Coronary artery (tissue), 2 donors: Measurements from ENCODE around the gene IFT57.

Experiments used
- DNase-seq: peaks from one replicate; pipeline ENCODE4 v3.0.0-alpha.2; 2017; ENCODE audit warnings: low spot score
- H3K27ac ChIP-seq, 2 donors: fragments of 200-600 bp; sonication (generic); one replicate each; pipeline ENCODE4 v1.5.1; 2016 to 2019
- H3K4me3 ChIP-seq: fragments of 200-600 bp; sonication (generic); 2 replicates; pipeline ENCODE4 v1.5.1; 2016; ENCODE audit warnings: mild to moderate bottlenecking, moderate library complexity
- TF ChIP-seq, protein P1 (sequence below): fragments of 200-600 bp; sonication (generic); IDR thresholded peaks from one replicate; pipeline ENCODE4 v1.5.1; 2019; ENCODE audit warnings: antibody characterized with exemption

The IFT57 gene

DNA sequence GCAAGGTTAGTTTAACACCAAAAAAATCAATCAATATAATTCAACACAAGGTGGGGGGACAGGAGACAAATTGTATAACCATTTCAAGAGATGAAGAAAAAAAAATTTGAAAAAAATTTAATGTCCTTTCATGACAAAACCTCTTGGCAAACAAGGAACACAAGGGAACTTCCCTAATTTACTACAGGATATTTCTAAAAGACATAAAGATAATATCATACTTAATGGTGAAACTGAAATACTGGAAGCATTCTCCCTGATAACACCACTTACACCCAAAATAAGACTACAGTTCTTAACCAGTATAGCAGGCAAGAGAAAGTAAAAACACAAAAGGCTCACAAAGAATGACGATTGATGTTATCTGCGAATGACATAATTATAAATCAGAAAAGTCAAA, 44.7 kb downstream of the IFT57 start:
- no peak for DNase-seq
- Histone ChIP-seq H3K4me3 (no peak overlapping the region), H3K27ac (no peak overlapping the region)
- TF ChIP-seq, protein P1, sequence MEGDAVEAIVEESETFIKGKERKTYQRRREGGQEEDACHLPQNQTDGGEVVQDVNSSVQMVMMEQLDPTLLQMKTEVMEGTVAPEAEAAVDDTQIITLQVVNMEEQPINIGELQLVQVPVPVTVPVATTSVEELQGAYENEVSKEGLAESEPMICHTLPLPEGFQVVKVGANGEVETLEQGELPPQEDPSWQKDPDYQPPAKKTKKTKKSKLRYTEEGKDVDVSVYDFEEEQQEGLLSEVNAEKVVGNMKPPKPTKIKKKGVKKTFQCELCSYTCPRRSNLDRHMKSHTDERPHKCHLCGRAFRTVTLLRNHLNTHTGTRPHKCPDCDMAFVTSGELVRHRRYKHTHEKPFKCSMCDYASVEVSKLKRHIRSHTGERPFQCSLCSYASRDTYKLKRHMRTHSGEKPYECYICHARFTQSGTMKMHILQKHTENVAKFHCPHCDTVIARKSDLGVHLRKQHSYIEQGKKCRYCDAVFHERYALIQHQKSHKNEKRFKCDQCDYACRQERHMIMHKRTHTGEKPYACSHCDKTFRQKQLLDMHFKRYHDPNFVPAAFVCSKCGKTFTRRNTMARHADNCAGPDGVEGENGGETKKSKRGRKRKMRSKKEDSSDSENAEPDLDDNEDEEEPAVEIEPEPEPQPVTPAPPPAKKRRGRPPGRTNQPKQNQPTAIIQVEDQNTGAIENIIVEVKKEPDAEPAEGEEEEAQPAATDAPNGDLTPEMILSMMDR, result no peak

DNA sequence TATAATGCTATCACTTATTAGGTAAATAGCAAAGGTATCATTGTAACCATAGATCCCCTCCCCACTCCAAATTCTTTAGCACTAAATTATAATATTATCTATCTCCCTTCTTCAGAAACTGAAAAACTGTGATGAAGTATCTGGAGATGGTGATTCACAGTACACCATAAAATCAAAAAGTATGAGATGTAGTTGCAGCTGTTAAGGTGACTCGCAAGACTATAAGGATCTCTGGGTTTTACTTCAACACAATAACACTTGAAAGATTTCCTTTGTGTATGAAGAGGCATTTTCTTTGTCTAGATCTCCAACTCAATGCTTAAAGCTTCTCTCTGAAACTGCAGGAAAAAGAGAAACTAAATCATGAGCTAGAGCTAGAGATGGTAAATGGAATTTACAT, 46.9 kb downstream of the IFT57 start:
- no peak for DNase-seq
- Histone ChIP-seq H3K27ac (no peak overlapping the region), H3K4me3 (no peak overlapping the region)
- TF ChIP-seq, protein P1, result no peak

DNA sequence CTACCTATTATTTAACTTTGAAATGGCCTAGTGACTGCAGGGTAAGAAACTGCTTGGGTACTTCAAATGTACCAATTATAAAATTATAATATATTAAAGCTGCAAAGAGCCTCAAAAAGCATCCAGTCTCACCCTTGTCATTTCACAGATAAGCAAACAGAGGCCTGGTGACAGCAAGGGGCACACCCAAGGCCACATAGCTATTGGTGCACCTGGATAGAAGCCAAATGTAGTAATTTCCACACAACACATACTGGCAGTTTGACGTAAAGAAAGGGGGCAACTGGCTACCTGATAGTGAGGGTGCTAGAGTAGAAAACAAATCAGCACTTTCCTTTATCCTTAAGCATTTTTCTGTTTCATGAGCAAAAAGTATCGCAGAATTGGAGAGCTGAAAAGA, 51.1 kb downstream of the IFT57 start:
- TF ChIP-seq, protein P1, result no peak
- no peak overlapping the region for H3K4me3 ChIP-seq

DNA sequence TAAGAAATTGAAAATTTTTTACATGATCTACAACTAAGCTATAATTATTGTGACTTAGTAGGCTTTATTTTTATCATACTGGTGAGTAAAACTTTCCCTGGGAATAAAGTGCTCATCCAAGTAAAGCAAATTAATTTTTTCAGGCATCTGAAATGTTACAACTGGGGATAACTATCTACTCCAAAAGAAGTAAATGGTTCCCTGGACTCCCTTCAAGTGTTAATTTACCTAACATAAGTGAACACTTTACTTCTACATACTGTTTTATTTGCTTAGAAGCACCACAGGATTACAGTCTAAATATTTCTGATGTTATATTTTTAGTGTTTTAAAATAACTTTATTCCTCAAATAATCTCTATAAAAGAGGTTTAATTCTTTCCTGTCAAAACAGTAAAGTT, 57.8 kb downstream of the IFT57 start:
- DNase-seq, result no peak
- Histone ChIP-seq H3K4me3 (no peak overlapping the region), H3K27ac (no peak overlapping the region)
- TF ChIP-seq, protein P1, result no peak

More for the DNA sequence above, 51.1 kb downstream of the IFT57 start:
- no peak for DNase-seq
- no peak overlapping the region for H3K27ac ChIP-seq

DNA sequence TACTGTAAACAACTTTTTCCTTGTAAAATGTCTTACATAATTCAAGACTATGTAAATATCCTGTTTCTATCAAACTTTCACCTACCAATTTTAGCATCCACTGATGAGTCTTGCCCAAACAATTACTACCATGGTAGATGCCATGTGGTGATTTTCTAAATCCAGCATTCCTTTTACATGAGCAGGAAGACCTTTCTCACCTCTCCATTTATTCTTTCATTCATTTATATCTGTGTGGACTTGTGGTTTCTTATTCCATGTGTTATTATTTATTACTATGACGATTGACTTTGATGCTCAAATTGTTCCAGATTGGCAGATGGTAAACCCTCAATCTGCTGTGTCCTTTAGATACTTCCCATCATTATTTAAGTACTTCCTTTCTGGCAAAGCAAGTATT, 62.4 kb downstream of the IFT57 start:
- no peak for DNase-seq
- TF ChIP-seq, protein P1, result no peak
- no peak overlapping the region for H3K4me3 ChIP-seq
- H3K27ac ChIP-seq, result no peak overlapping the region

DNA sequence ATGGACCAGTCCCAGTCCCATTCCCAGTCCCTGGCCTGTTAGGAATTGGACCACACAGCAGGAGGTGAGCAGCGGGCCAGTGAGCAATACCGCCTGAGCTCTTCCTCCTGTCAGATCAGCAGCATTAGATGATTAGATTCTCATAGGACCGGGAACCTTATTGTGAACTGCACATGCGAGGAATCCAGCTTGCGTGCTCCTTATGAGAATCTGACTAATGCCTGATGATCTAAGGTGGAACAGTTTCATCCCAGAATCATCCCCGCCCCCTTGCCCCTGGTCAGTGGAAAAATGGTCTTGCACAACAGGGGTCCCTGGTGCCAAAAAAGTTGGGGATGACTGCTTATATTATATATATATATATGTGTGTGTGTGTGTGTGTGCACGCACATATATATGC, 63.1 kb downstream of the IFT57 start:
- DNase-seq, result no peak
- no peak overlapping the region for H3K27ac ChIP-seq
- TF ChIP-seq, protein P1, result no peak

DNA sequence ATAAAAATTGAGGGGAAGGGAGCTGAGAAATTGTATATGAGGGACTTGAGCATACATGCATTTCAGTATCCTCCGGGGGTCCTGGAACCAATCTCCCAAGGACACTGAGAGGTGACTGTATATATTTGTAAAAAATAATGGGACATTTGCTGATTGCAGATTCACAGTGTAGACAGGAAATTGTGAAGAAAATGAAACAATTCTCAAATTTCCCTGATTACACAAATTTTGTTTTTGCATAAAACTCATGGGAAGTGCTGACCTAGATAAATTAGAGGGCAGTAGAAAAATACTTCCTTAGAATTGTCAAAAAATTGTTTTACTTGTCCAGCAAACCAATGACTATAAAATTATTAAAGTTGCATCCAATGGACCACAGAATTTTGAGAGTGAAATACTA, 64.0 kb downstream of the IFT57 start:
- no peak for DNase-seq
- no peak overlapping the region for H3K27ac ChIP-seq
- no peak overlapping the region for H3K4me3 ChIP-seq
- TF ChIP-seq, protein P1, result no peak

More for the DNA sequence above, 63.1 kb downstream of the IFT57 start:
- no peak overlapping the region for H3K4me3 ChIP-seq
